Measurements from ENCODE around the gene RAB38. TPM values are rescaled to one million over a fixed set of nuclear protein-coding genes. Genes with fewer than 3 reads are reported as not detected.

The RAB38 gene
- total RNA-seq, 3 donors from 2014 or later (not counting 1 experiment from before 2014, with no cell fraction given) = 4.0 to 10.9 (median 5.4) TPM

GRCh38 chr11:88169881-88170280, 5.4 kb downstream of the RAB38 start:
- Mint-ChIP-seq H3K27ac (no peak overlapping the region), H3K4me1 (peaks cover 20 to 22% of the 10 kb centered on the region in 2 donors), H3K27me3 (ENCODE audit: low read depth in 2 of 2) (no peaks in the 10 kb centered on the region), H3K36me3 (no peaks in the 10 kb centered on the region), H3K9me3 (no peaks in the 10 kb centered on the region), H3K4me3 (no peak overlapping the region)
- 90% methylated on average over 4 of the region's 4 CpGs for WGBS (ENCODE audit: insufficient coverage)
- Histone ChIP-seq H3K27ac (ENCODE audit: low read length) (no peak overlapping the region), H3K9me3 (ENCODE audit: control insufficient read depth, insufficient read depth, low read length) (no peaks in the 10 kb centered on the region), H3K27me3 (ENCODE audit: control insufficient read depth, insufficient read depth, low read length) (no peaks in the 10 kb centered on the region), H3K36me3 (ENCODE audit: control insufficient read depth, insufficient read depth, low read length) (no peaks in the 10 kb centered on the region), H3K4me3 (ENCODE audit: low read length) (no peak overlapping the region), H3K4me1 (ENCODE audit: control insufficient read depth, insufficient read depth, low read length) (peaks cover 4% of the 10 kb centered on the region)
- ATAC-seq (no peak), DNase-seq (no peak)
- TF ChIP-seq CTCF (IDR thresholded peaks at IDR 0.05) = no peak
- intact Hi-C loops (cut with micrococcal nuclease) = no loop called here

- no peak for TF ChIP-seq CTCF (IDR thresholded peaks at IDR 0.05)
- no peaks in the 10 kb centered on the region for H3K9me3 Mint-ChIP-seq
Observed at GRCh38 chr11:88169471-88169870, 5.8 kb downstream of the RAB38 start.

DNA sequence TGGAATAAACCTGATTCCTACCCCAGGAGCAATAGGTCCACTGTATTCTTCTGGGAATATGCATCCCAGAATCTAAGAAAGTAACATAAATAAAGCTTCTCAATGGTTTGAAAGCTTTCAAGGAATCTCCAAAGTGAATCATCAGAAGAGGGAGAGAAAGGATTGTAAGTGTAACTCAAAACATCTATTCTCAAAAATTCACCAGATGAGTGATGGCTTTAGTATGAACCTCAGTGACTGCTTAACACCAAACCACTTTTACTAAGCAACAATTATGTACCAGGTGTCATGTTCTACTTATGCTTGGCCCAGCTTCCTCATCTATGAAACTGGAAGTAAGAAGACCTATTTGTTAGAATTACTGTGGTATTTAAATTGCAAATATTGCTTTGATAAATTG, 7.4 kb downstream of the RAB38 start:
- no peak overlapping the region for H3K4me3 Mint-ChIP-seq
- no peaks in the 10 kb centered on the region for H3K27me3 ChIP-seq (ENCODE audit: control insufficient read depth, insufficient read depth, low read length)
- H3K36me3 ChIP-seq (ENCODE audit: control insufficient read depth, insufficient read depth, low read length) = no peaks in the 10 kb centered on the region
- no peak overlapping the region for H3K27ac Mint-ChIP-seq
- no peaks in the 10 kb centered on the region for H3K9me3 ChIP-seq (ENCODE audit: control insufficient read depth, insufficient read depth, low read length)
- DNase-seq (no peak), ATAC-seq (no peak)
- peaks cover 11 to 14% of the 10 kb centered on the region in 2 donors for H3K4me1 Mint-ChIP-seq
- H3K36me3 Mint-ChIP-seq = no peaks in the 10 kb centered on the region
- no peak overlapping the region for H3K4me3 ChIP-seq (ENCODE audit: low read length)
- H3K4me1 ChIP-seq (ENCODE audit: control insufficient read depth, insufficient read depth, low read length) = no peaks in the 10 kb centered on the region
- intact Hi-C loops (cut with micrococcal nuclease) = no loop called here
- no peak overlapping the region for H3K27ac ChIP-seq (ENCODE audit: low read length)
- TF ChIP-seq CTCF (IDR thresholded peaks at IDR 0.05) = no peak
- H3K9me3 Mint-ChIP-seq = no peaks in the 10 kb centered on the region
- H3K27me3 Mint-ChIP-seq (ENCODE audit: low read depth in 2 of 2) = no peaks in the 10 kb centered on the region

More at GRCh38 chr11:88169471-88169870, 5.8 kb downstream of the RAB38 start:
- H3K4me3 ChIP-seq (ENCODE audit: low read length) = no peak overlapping the region
- peaks cover under 1% of the 10 kb centered on the region for H3K4me1 ChIP-seq (ENCODE audit: control insufficient read depth, insufficient read depth, low read length)
- intact Hi-C loops (cut with micrococcal nuclease) = no loop called here
- no peak for DNase-seq
- Mint-ChIP-seq H3K27ac (no peak overlapping the region), H3K27me3 (ENCODE audit: low read depth in 2 of 2) (no peaks in the 10 kb centered on the region), H3K4me3 (no peak overlapping the region), H3K36me3 (no peaks in the 10 kb centered on the region), H3K4me1 (peaks cover 18 to 20% of the 10 kb centered on the region in 2 donors)
- no peaks in the 10 kb centered on the region for H3K27me3 ChIP-seq (ENCODE audit: control insufficient read depth, insufficient read depth, low read length)
- H3K27ac ChIP-seq (ENCODE audit: low read length) = no peak overlapping the region
- no peaks in the 10 kb centered on the region for H3K9me3 ChIP-seq (ENCODE audit: control insufficient read depth, insufficient read depth, low read length)
- peak in 1 of 3 donors; percentile 73 for ATAC-seq
- 34% methylated on average over 2 of the region's 2 CpGs for WGBS (ENCODE audit: insufficient coverage)
- H3K36me3 ChIP-seq (ENCODE audit: control insufficient read depth, insufficient read depth, low read length) = no peaks in the 10 kb centered on the region

GRCh38 chr11:88164806-88165585, 10.2 kb downstream of the RAB38 start:
- H3K27me3 ChIP-seq (ENCODE audit: control insufficient read depth, insufficient read depth, low read length) = no peaks in the 10 kb centered on the region
- no peak for ATAC-seq
- no peak for TF ChIP-seq CTCF (IDR thresholded peaks at IDR 0.05)
- Mint-ChIP-seq H3K9me3 (peaks cover 0 to 2% of the 10 kb centered on the region in 2 donors), H3K4me1 (peaks cover 8 to 12% of the 10 kb centered on the region in 2 donors), H3K27ac (no peak overlapping the region), H3K4me3 (no peak overlapping the region), H3K27me3 (ENCODE audit: low read depth in 2 of 2) (no peaks in the 10 kb centered on the region), H3K36me3 (peaks cover 2% of the 10 kb centered on the region)
- H3K27ac ChIP-seq (ENCODE audit: low read length) = no peak overlapping the region
- H3K4me3 ChIP-seq (ENCODE audit: low read length) = no peak overlapping the region
- H3K4me1 ChIP-seq (ENCODE audit: control insufficient read depth, insufficient read depth, low read length) = no peaks in the 10 kb centered on the region
- H3K36me3 ChIP-seq (ENCODE audit: control insufficient read depth, insufficient read depth, low read length) = no peaks in the 10 kb centered on the region
- no peaks in the 10 kb centered on the region for H3K9me3 ChIP-seq (ENCODE audit: control insufficient read depth, insufficient read depth, low read length)
- no peak for DNase-seq
- no CpG with 5 or more reads among the region's 1 CpG for WGBS (ENCODE audit: insufficient coverage)
- intact Hi-C loops (cut with micrococcal nuclease) = no loop called here
